Measurements from ENCODE around the gene CA14.

- TF ChIP-seq RARB (CRISPR knock-in tag; IDR thresholded peaks at IDR 0.05) (no peak), POU6F1 (CRISPR knock-in tag; IDR thresholded peaks at IDR 0.05; ENCODE audit: borderline replicate concordance, low read depth) (no peak), ZFP30 (CRISPR knock-in tag; IDR thresholded peaks at IDR 0.05) (no peak), PATZ1 (CRISPR knock-in tag; IDR thresholded peaks at IDR 0.05; ENCODE audit: borderline replicate concordance) (no peak), CSRNP3 (CRISPR knock-in tag; IDR thresholded peaks at IDR 0.05) (no peak), TCF4 (CRISPR knock-in tag; IDR thresholded peaks at IDR 0.05; ENCODE audit: borderline replicate concordance) (no peak), ARNTL (CRISPR knock-in tag; IDR thresholded peaks at IDR 0.05; ENCODE audit: borderline replicate concordance, low read depth) (no peak), GLIS3 (CRISPR knock-in tag; IDR thresholded peaks at IDR 0.05) (no peak), CSDC2 (CRISPR knock-in tag; IDR thresholded peaks at IDR 0.05) (no peak), ZNF565 (CRISPR knock-in tag; conservative IDR thresholded peaks at IDR 0.05; ENCODE audit: low read depth) (no peak), ZFP3 (CRISPR knock-in tag; IDR thresholded peaks at IDR 0.05) (no peak), ISL1 (CRISPR knock-in tag; IDR thresholded peaks at IDR 0.05) (no peak), PPARA (CRISPR knock-in tag; IDR thresholded peaks at IDR 0.05; ENCODE audit: borderline replicate concordance) (no peak)
Observed at GRCh38 chr1:150282558-150282958, 25.0 kb downstream of the CA14 start.

Data from SK-N-SH treated with all-trans-retinoic acid at 6 μM for 48 hours (cell line).